ENCODE measurements around the gene S100A12. TPM values are rescaled to one million over a fixed set of nuclear protein-coding genes. Genes with fewer than 3 reads are reported as not detected.

The S100A12 gene
- total and polyA plus RNA-seq, 9 of the 15 experiments (the other 6 are each of a cell fraction or from before 2014, with no cell fraction given): not detected

DNA sequence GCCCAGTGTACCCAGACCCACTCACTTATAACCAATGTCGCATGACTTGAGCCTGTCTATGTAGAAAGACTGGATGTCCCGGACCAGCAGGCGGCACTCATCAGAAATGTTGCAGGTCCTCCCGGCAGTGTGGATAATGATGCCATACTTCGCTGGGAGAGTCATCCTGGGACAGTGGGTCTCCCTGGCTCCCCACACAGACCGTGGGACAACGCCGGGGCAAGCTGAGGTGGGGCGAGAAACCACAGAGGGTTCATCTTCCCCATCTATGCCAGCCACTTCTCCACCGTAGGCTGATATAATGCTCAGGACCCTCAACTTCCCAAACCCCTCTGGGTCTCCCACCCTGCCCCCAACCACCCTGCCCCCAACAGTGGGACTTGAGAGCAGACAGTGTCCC lies 35.1 kb downstream of the S100A12 start:
- Histone ChIP-seq H3K9me3 (replicated peaks; ENCODE audit: control insufficient read depth, insufficient read depth, low read depth, low read length) (no peaks in the 10 kb centered on the region), H3K79me2 (ENCODE audit: control insufficient read depth, insufficient read depth, low read length) (no peaks in the 10 kb centered on the region), H3K4me1 (replicated peaks in 1 of 2; ENCODE audit: control insufficient read depth in 2 of 2, insufficient read depth in 2 of 2, low read length in 2 of 2) (peaks cover 28 to 38% of the 10 kb centered on the region in 2 experiments), H3K4me3 (no peak overlapping the region), H3K9ac (ENCODE audit: insufficient read depth in 1 of 2, low read depth in 2 of 2, low read length in 2 of 2) (no peak overlapping the region), H3K27me3 (ENCODE audit: control insufficient read depth in 2 of 2, insufficient read depth in 2 of 2, low read length in 2 of 2) (peaks cover 2 to 22% of the 10 kb centered on the region in 2 experiments; a peak in 2 of 5 replicates), H4K20me1 (replicated peaks; ENCODE audit: control insufficient read depth, insufficient read depth, low read length) (peaks cover 18% of the 10 kb centered on the region), H3K9me1 (ENCODE audit: control insufficient read depth, insufficient read depth, low read length) (no peaks in the 10 kb centered on the region), H3K27ac (ENCODE audit: extremely low read depth, low read depth, low read length) (no peak overlapping the region), H2AFZ (ENCODE audit: low read depth, low read length) (no peak overlapping the region), H3K4me2 (ENCODE audit: insufficient read depth, low read length) (no peak overlapping the region), H3K36me3 (ENCODE audit: control insufficient read depth, insufficient read depth, low read length) (no peaks in the 10 kb centered on the region)
- ChIA-PET POLR2A (no interaction called here), CTCF (ENCODE audit: low intra/inter-chr PET ratio) (no interaction called here)
- TF ChIP-seq, protein P1, sequence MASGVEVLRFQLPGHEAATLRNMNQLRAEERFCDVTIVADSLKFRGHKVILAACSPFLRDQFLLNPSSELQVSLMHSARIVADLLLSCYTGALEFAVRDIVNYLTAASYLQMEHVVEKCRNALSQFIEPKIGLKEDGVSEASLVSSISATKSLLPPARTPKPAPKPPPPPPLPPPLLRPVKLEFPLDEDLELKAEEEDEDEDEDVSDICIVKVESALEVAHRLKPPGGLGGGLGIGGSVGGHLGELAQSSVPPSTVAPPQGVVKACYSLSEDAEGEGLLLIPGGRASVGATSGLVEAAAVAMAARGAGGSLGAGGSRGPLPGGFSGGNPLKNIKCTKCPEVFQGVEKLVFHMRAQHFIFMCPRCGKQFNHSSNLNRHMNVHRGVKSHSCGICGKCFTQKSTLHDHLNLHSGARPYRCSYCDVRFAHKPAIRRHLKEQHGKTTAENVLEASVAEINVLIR (CRISPR knock-in tag; IDR thresholded peaks at IDR 0.05): no peak
- TF ChIP-seq, protein P2, sequence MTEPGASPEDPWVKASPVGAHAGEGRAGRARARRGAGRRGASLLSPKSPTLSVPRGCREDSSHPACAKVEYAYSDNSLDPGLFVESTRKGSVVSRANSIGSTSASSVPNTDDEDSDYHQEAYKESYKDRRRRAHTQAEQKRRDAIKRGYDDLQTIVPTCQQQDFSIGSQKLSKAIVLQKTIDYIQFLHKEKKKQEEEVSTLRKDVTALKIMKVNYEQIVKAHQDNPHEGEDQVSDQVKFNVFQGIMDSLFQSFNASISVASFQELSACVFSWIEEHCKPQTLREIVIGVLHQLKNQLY (CRISPR knock-in tag; conservative IDR thresholded peaks at IDR 0.05): no peak
- TF ChIP-seq ZNF24 (IDR thresholded peaks at IDR 0.05): no peak
- no peak for TF ChIP-seq CBX5 (IDR thresholded peaks at IDR 0.05; ENCODE audit: borderline replicate concordance, low read depth)
- TF ChIP-seq CSDE1 (IDR thresholded peaks at IDR 0.05): no peak
- TF ChIP-seq TGIF2 (CRISPR knock-in tag; IDR thresholded peaks at IDR 0.05): no peak
- ATAC-seq (no peak), DNase-seq (ENCODE audit: extremely low read depth in 1 of 4, low spot score in 3 of 4) (no peak), FAIRE-seq (no peak)
- in situ Hi-C loops (cut with MboI): no loop called here
- intact Hi-C loops (cut with micrococcal nuclease): no loop called here
- 63% methylated on average over 9 of the region's 10 CpGs for WGBS (ENCODE audit: insufficient coverage, low coverage, missing lambda C conversion rate)
- no TSS peak for BruUV-seq (replicated peaks)
